Hepatocyte (in vitro differentiated cells): Measurements from ENCODE around the gene KRT10. TPM values are rescaled to one million over a fixed set of nuclear protein-coding genes. Genes with fewer than 3 reads are reported as not detected.

Experiments
- DNase-seq: peaks from one replicate; pipeline ENCODE4 v3.0.0-alpha.2; 2016; ENCODE audit warnings: low spot score
- H2AFZ ChIP-seq: fragments of 200-600 bp; sonication (generic); 2 replicates; pipeline ENCODE4 v1.6.0; 2016; ENCODE audit warnings: antibody characterized with exemption, mild to moderate bottlenecking
- H3K27ac ChIP-seq: fragments of 200-600 bp; sonication (generic); 2 replicates; pipeline ENCODE4 v1.5.1; 2016; ENCODE audit warnings: mild to moderate bottlenecking
- H3K27me3 ChIP-seq: fragments of 200-600 bp; sonication (generic); 2 replicates; pipeline ENCODE4 v1.6.1; 2016
- H3K36me3 ChIP-seq: fragments of 200-600 bp; sonication (generic); replicated peaks from 2 replicates; pipeline ENCODE4 v1.5.1; 2016; ENCODE audit warnings: low read depth; ENCODE audit not compliant: insufficient read depth
- H3K4me1 ChIP-seq: fragments of 200-600 bp; sonication (generic); 2 replicates; pipeline ENCODE4 v1.5.1; 2016; ENCODE audit warnings: mild to moderate bottlenecking, moderate library complexity; ENCODE audit not compliant: insufficient read depth
- H3K4me2 ChIP-seq: fragments of 200-600 bp; sonication (generic); 2 replicates; pipeline ENCODE4 v1.6.0; 2016
- H3K4me3 ChIP-seq: fragments of 200-600 bp; sonication (generic); 2 replicates; pipeline ENCODE4 v1.5.1; 2016; ENCODE audit warnings: mild to moderate bottlenecking
- H3K79me2 ChIP-seq: fragments of 200-600 bp; sonication (generic); 2 replicates; pipeline ENCODE4 v1.6.0; 2017; ENCODE audit warnings: mild to moderate bottlenecking
- H3K9me2 ChIP-seq: fragments of 200-600 bp; sonication (generic); replicated peaks from 2 replicates; pipeline ENCODE4 v1.6.0; 2017; ENCODE audit warnings: mild to moderate bottlenecking; ENCODE audit not compliant: insufficient read depth
- H3K9me3 ChIP-seq: fragments of 200-600 bp; sonication (generic); 2 replicates; pipeline ENCODE4 v1.5.1; 2016; ENCODE audit warnings: low read depth, mild to moderate bottlenecking
- H4K20me1 ChIP-seq: fragments of 200-600 bp; sonication (generic); 2 replicates; pipeline ENCODE4 v1.6.0; 2016; ENCODE audit warnings: mild to moderate bottlenecking; ENCODE audit not compliant: insufficient read depth, poor library complexity, severe bottlenecking
- EZH2 ChIP-seq: fragments of 200-600 bp; sonication (generic); IDR thresholded peaks from 2 replicates; pipeline ENCODE4 v1.6.1; 2016; ENCODE audit warnings: antibody characterized with exemption, mild to moderate bottlenecking, borderline replicate concordance
- EZH2phosphoT487 ChIP-seq: fragments of 200-600 bp; sonication (generic); IDR thresholded peaks from one replicate; pipeline ENCODE4 v1.6.1; 2018; ENCODE audit warnings: antibody characterized with exemption, mild to moderate bottlenecking, low read depth, moderate library complexity; ENCODE audit not compliant: unreplicated experiment, severe bottlenecking
- WGBS: methylation state at CpG from one replicate; pipeline ENCODE4 v1.1.6; 2016; ENCODE audit warnings: low lambda C conversion rate; ENCODE audit errors: missing lambda C conversion rate; 5-methylcytosine and 5-hydroxymethylcytosine counted together
- polyA plus RNA-seq: library from polyadenylated mRNA; unstranded; fragments of >200 nt; fragmentation: Nextera tagmentation; extraction: Ambion mirVana; gene quantifications from 2 replicates; pipeline ENCODE4 v1.2.1, GENCODE V29; 2016
- total RNA-seq: library from RNA; depleted of rRNA; stranded (reverse); fragments of >200 nt; gene quantifications from 2 replicates; pipeline ENCODE4 v1.2.3, GENCODE V29; 2014
- TF ChIP-seq, protein P1 (sequence below): fragments of 200-600 bp; sonication (generic); IDR thresholded peaks from 2 replicates; pipeline ENCODE4 v1.5.1; 2016; ENCODE audit warnings: antibody characterized with exemption, mild to moderate bottlenecking; ENCODE audit not compliant: poor library complexity

KRT10 gene
- total and polyA plus RNA-seq, 2 experiments from 2014 or later, result 39.7 to 153 TPM

- no peaks in the 10 kb centered on the region for H4K20me1 ChIP-seq
- peaks cover 7% of the 10 kb centered on the region for H3K4me1 ChIP-seq
- no peaks in the 10 kb centered on the region for H3K9me2 ChIP-seq
- no peak for TF ChIP-seq EZH2
- TF ChIP-seq, protein P1, sequence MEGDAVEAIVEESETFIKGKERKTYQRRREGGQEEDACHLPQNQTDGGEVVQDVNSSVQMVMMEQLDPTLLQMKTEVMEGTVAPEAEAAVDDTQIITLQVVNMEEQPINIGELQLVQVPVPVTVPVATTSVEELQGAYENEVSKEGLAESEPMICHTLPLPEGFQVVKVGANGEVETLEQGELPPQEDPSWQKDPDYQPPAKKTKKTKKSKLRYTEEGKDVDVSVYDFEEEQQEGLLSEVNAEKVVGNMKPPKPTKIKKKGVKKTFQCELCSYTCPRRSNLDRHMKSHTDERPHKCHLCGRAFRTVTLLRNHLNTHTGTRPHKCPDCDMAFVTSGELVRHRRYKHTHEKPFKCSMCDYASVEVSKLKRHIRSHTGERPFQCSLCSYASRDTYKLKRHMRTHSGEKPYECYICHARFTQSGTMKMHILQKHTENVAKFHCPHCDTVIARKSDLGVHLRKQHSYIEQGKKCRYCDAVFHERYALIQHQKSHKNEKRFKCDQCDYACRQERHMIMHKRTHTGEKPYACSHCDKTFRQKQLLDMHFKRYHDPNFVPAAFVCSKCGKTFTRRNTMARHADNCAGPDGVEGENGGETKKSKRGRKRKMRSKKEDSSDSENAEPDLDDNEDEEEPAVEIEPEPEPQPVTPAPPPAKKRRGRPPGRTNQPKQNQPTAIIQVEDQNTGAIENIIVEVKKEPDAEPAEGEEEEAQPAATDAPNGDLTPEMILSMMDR, result no peak
- no peak for TF ChIP-seq EZH2phosphoT487
- H3K9me3 ChIP-seq, result no peaks in the 10 kb centered on the region
- no peak overlapping the region for H3K4me2 ChIP-seq
- peaks cover 8% of the 10 kb centered on the region for H3K36me3 ChIP-seq
- 77% methylated on average over 4 of the region's 4 CpGs for WGBS
- no peak overlapping the region for H2AFZ ChIP-seq
- peaks cover 23% of the 10 kb centered on the region for H3K27me3 ChIP-seq
- no peak for DNase-seq
- peaks cover 13% of the 10 kb centered on the region for H3K79me2 ChIP-seq
- no peak overlapping the region for H3K4me3 ChIP-seq
- no peak overlapping the region for H3K27ac ChIP-seq
These were observed 8.6 kb downstream of the KRT10 start for GRCh38 chr17:40813804-40814203.

DNA sequence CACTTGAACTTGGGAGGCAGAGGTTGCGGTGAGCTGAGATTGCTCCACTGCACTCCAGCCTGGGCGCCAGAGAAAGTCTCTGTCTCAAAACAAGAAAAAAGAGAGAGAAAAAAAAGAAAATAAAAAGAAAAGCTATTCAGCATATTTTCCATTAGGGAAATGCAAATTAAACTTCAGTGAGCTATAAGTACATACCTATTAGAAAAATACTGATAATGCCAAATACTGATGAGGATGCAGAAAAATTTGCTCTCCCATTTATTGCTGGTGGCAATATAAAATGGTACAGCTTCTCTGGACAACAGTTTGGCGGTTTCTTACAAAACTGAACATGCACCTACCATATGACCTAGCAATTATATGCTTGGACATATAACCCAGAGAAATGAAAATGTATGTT is 9.8 kb downstream of the KRT10 start:
- H3K4me2 ChIP-seq, result no peak overlapping the region
- no peak overlapping the region for H3K4me3 ChIP-seq
- H2AFZ ChIP-seq, result no peak overlapping the region
- peaks cover 5% of the 10 kb centered on the region for H3K36me3 ChIP-seq
- H3K9me2 ChIP-seq, result no peaks in the 10 kb centered on the region
- H3K79me2 ChIP-seq, result peaks cover 6% of the 10 kb centered on the region
- H3K4me1 ChIP-seq, result peaks cover 3% of the 10 kb centered on the region
- WGBS, result 86% methylated on average over 3 of the region's 3 CpGs
- H3K27ac ChIP-seq, result no peak overlapping the region
- H3K27me3 ChIP-seq, result peaks cover 27% of the 10 kb centered on the region
- TF ChIP-seq, protein P1, result no peak
- TF ChIP-seq EZH2 (no peak), EZH2phosphoT487 (no peak)
- H3K9me3 ChIP-seq, result no peaks in the 10 kb centered on the region
- DNase-seq, result no peak
- no peaks in the 10 kb centered on the region for H4K20me1 ChIP-seq

DNA sequence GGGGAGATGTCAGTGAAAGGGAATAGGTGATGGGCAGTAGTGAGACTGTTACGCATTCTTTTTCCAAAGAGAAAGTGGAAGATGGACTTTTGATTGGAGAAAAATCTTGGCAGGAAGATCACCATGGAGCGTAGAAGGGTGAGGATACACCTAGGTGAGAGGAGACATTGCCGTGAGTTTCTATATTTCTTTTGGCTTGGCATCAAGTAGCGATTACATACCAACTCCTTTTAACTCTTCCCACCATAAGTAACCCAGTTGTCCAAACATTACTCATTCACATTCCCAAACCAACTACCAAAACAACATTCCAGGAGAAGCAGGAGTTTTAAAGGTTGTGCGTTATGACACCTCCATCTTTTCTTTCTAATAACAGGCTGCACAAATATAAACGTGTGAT is 11.9 kb downstream of the KRT10 start:
- H2AFZ ChIP-seq, result no peak overlapping the region
- H3K27ac ChIP-seq, result no peak overlapping the region
- peaks cover 41% of the 10 kb centered on the region for H3K27me3 ChIP-seq
- no peaks in the 10 kb centered on the region for H3K4me1 ChIP-seq
- 74% methylated on average over 6 of the region's 6 CpGs for WGBS
- no peaks in the 10 kb centered on the region for H4K20me1 ChIP-seq
- no peaks in the 10 kb centered on the region for H3K79me2 ChIP-seq
- no peak for DNase-seq
- H3K36me3 ChIP-seq, result no peaks in the 10 kb centered on the region
- no peaks in the 10 kb centered on the region for H3K9me3 ChIP-seq
- no peaks in the 10 kb centered on the region for H3K9me2 ChIP-seq
- H3K4me2 ChIP-seq, result no peak overlapping the region
- H3K4me3 ChIP-seq, result no peak overlapping the region
- TF ChIP-seq EZH2phosphoT487 (no peak), EZH2 (no peak)
- TF ChIP-seq, protein P1, result no peak
